IPS DF 4.7 (cell line): ENCODE results near the gene ASMTL.
"Not testable (repeated sequence)": the region's sequence is repeated elsewhere in the genome, so short reads cannot be mapped to it uniquely, and the experiment has no call there.

Source experiments
- DNase-seq: peaks from one replicate; pipeline ENCODE4 v3.0.0-alpha.2; 2013; ENCODE audit warnings: low spot score; ENCODE audit errors: extremely low read depth

ASMTL gene

GRCh38 chrX:1435241-1435895 lies 17.3 kb downstream of the ASMTL start:
- no peak for DNase-seq

DNA sequence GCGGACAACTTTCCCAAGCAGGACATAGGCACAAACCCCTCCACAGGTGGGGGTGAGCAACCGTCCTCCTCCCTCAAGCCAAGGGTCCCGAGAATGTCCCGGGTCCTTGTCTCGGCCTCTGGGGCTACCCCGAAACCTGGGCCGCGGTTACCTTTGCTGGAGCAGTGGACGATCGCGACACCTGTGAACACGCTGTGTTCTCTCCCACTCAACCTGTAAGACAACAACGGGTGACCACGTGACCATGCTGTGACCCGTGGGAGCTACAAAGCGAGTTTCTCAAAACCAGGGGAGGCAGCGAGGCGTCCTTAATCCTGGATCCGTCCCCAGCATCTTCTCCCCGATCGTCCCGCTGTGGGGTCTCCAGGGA lies 17.9 kb downstream of the ASMTL start:
- no peak for DNase-seq

DNA sequence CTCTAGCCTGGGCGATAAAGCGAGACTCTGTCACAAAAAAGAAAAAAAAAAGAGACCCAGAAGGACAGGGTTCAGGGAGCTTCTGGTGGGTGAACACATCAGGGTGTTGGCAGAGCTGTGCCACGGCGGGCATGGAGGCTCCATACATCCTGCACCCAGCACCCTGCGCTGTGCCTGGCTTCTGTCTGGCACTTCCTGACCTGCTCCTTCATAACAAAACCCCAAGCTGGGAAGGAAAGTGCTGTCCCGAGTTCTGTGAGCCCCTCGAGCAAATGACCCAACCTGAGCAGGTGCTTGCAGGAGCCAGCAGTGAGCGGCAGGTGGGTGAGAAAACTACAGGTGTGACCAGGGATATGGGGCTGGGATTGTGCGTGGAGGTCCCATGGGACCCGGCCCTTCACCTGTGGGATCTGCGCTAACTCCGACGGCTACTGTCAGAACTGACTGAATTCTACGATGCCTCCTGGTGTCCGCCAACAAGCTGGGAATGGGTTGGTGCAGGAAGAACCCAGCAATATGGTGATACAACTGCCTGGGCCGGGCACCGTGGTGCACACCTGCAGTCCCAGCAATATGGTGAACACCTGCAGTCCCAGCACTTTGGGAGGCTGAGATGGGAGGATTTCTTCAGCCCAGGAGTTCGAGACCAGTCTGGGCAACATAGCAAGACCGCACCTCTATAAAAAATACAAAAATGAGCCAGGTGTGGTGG lies 18.9 kb downstream of the ASMTL start:
- DNase-seq: no peak

- DNase-seq: no peak
Measured at GRCh38 chrX:1430451-1430850, 22.3 kb downstream of the ASMTL start.

- no peak for DNase-seq
Measured at GRCh38 chrX:1427756-1428155, 25.0 kb downstream of the ASMTL start.

GRCh38 chrX:1426321-1426720 lies 26.4 kb downstream of the ASMTL start:
- DNase-seq: not testable (repeated sequence)

GRCh38 chrX:1425381-1425780 lies 27.3 kb downstream of the ASMTL start:
- DNase-seq: no peak

DNA sequence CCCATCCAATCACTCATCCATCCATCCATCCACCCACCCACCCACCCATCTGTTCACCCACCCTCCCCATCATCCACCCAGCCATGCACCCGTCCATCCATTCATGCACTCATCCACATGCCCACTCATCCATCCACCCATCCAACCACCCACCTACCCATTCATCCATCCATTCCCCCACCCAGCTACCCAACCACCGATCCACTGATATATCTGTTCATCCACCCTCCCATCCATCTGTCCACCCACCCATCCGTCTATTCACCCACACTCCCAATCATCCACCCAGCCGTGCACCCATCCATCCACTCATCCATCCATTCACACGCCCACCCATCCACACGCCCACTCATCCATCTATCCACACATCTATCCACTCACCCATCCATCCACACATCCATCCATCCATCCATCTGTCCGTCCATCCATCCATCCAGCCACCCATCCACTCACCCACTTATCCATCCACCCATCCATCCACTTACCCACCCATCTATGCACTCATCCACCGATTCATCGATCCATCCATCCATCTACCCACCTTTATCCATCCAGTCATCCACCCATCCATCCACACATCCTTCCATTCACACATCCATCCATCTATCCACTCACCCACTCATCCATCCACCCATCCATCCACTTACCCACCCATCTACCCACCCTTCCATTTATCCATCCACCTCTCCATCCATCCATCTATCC lies 28.4 kb downstream of the ASMTL start:
- DNase-seq: no peak

DNA sequence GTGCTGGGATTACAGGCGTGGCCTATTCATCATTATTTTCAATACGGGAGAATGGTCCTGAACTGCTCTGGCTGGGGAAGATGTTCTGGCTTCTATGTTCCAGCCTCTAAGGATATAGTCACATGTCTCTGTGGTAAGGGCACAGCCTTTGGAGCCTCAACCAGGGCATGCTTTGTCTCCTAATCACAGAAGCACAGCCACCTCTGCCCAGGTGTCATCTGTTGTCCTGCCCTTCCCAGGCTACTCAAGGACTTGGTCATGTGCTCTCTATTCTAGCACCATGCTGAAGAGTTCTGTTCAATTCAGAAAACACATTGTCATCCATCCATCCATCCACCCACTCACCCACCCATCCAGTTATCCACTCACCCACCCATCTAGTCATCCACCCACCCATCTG lies 29.5 kb downstream of the ASMTL start:
- no peak for DNase-seq

DNA sequence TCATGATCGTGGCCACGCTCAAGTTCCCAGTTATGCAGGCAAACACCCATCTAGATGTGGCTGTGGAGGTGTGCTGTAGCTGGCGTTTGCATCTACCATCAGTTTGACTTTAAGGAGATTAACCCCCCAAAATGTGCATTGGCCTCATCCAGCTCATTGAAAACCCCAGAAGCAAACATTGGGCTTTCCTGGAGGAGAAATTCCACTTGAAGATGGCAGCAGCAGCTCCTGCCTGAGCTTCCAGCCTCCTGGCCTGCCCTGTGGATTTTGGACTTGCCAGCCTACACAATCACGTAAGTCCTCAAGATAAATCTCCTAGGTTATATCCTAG lies 30.6 kb downstream of the ASMTL start:
- DNase-seq: no peak

DNA sequence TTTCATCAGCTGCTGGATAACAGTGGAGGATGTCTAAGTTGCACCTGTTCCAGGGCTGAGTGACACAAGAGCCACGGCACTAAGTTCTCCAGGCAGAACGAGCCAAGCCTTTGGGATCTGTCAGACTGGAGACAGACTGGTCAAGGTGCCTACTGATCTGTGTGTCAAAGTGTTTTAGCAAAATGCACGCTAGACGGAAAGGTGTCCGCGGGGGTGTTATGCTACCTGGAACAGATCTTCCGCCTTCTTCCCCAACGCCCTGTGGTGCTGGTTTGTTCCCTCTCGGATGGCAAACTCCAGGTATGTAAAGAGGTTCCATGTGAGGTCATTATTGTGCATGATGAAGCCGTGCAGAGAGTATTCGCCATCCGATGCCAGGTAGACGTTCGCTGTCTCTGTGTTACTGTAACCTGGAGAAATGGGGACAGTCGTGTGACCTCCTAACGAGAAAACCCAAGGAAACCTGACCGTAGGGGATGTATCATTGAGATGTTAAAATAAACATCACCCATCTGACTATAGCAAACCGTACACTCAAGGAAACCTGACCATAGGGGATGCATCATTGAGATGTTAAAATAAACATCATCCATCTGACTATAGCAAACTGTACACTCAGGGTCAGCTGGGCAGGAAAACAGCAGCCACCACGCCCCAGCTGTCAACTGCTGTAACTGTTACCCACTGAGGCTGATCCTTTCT lies 31.1 kb downstream of the ASMTL start:
- DNase-seq: no peak

GRCh38 chrX:1420371-1420770 lies 32.3 kb downstream of the ASMTL start:
- DNase-seq: no peak

GRCh38 chrX:1419545-1420355 lies 33.0 kb downstream of the ASMTL start:
- DNase-seq: no peak

- no peak for DNase-seq
Measured at GRCh38 chrX:1418901-1419544, 33.7 kb downstream of the ASMTL start.

GRCh38 chrX:1417921-1418771 lies 34.6 kb downstream of the ASMTL start:
- DNase-seq: no peak

DNA sequence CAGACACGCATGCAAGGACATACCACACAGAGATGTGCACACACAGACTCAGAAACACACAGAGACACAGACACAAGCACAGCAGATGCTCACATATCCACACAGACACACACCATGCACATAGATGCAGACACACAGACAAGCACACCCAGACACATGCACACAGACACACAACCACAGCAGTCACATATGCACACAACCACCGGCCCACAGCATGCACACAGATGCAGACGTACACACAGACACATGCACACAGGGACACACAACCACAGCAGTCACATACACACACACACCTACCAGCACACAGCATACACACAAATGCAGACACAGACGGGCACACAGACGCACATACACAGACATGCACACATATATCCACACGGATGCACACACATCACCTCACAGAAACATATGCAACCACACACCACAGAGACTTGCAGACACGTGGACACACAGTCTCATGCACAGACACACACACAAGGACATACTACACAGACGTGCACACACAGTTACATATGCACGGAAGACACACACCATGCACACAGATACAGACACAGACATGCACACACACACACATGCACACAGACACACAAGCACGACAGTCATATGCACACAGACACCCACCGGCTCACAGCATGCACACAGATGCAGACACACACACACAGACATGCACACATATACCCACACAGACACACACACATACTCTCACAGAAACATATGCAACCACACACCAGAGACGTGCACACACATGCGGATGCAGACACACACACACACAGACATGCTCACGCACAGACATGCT lies 35.5 kb downstream of the ASMTL start:
- no peak for DNase-seq

DNA sequence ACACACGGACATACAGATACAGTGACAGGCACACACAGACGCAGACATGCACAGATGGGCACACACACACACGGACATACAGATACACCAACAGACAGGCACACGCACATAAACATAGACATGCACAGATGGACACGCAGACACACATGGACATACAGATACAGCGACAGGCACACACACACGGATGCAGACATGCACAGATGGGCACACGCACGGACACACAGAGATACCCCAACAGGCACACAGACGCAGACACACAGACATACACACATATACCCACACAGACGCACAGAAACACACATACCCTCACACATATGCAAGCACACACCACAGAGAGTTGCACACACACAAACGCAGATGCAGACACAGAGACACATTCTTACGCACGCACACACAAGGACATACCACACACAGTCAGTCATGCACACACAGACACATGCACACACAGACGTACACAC lies 36.4 kb downstream of the ASMTL start:
- DNase-seq: no peak

GRCh38 chrX:1412551-1413161 lies 40.1 kb downstream of the ASMTL start:
- no peak for DNase-seq

DNA sequence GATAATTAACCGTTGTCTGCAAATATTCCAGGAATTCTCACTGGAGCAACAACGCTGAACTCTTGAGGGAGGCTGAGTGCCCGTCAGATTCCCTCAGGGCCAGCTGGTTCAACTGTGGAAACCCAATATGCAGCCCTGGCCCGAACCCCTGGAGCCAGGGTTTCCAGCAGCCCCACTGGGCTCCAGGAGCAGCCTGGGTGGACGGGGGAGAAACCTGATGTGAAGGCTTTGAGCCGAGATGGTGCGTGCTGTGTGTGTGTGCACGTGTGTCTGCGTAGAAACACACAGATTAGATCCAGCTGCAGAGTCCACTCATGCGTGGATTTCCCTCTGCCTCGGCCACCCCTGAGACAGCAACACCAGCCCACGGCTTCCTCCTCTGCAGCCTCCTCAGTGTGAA lies 41.4 kb downstream of the ASMTL start:
- DNase-seq: no peak
